SU-DHL-6 (cell line): ENCODE data around the gene INKA2.

ENCODE experiments used
- H2AFZ ChIP-seq: fragments of 200-600 bp; sonication (generic); 2 replicates; pipeline ENCODE4 v1.6.1; 2014; ENCODE audit warnings: low read depth, mild to moderate bottlenecking, moderate library complexity, mixed read lengths, antibody characterized with exemption, low read length; ENCODE audit not compliant: severe bottlenecking
- H3F3A ChIP-seq: fragments of 200-600 bp; shearing (Covaris generic); 2 replicates; pipeline ENCODE4 v1.6.0; 2016; ENCODE audit warnings: antibody characterized with exemption, mild to moderate bottlenecking; ENCODE audit not compliant: insufficient read depth
- H3K27ac ChIP-seq: fragments of 200-600 bp; sonication (generic); 2 replicates; pipeline ENCODE4 v1.5.1; 2016; ENCODE audit warnings: low read depth, mild to moderate bottlenecking, low read length, moderate library complexity, mixed read lengths
- H3K27me3 ChIP-seq: fragments of 200-600 bp; sonication (generic), shearing (Covaris generic); 2 replicates; pipeline ENCODE4 v1.6.0; 2014; ENCODE audit warnings: mild to moderate bottlenecking, low read length
- H3K36me3 ChIP-seq: fragments of 200-600 bp; sonication (generic); 2 replicates; pipeline ENCODE4 v1.6.1; 2014; ENCODE audit warnings: mild to moderate bottlenecking, low read length, mixed read lengths
- H3K4me2 ChIP-seq: fragments of 300-600, 200-600 bp; shearing (Covaris generic), sonication (generic); 2 replicates; pipeline ENCODE4 v1.6.0; 2014; ENCODE audit warnings: low read length, low read depth, mild to moderate bottlenecking; ENCODE audit not compliant: poor library complexity, severe bottlenecking
- H3K4me3 ChIP-seq: fragments of 200-600 bp; sonication (generic); 2 replicates; pipeline ENCODE4 v1.5.1; 2014; ENCODE audit warnings: antibody characterized with exemption, low read length, mild to moderate bottlenecking, mixed read lengths; ENCODE audit not compliant: insufficient read depth, poor library complexity, severe bottlenecking
- H3K79me2 ChIP-seq: fragments of 200-600 bp; sonication (generic); 2 replicates; pipeline ENCODE4 v1.6.1; 2014; ENCODE audit warnings: mild to moderate bottlenecking, low read length, moderate library complexity; ENCODE audit not compliant: insufficient read depth
- H3K9ac ChIP-seq: fragments of 200-600 bp; sonication (generic); 2 replicates; pipeline ENCODE4 v1.7.0; 2014; ENCODE audit warnings: mild to moderate bottlenecking, low read length
- H3K9me2 ChIP-seq: fragments of 200-600 bp; sonication (generic); replicated peaks from 2 replicates; pipeline ENCODE4 v1.6.1; 2014; ENCODE audit warnings: low read length; ENCODE audit not compliant: insufficient read depth
- H3K9me3 ChIP-seq: fragments of 200-600 bp; sonication (generic); 2 replicates; pipeline ENCODE4 v1.6.1; 2014; ENCODE audit warnings: low read length, mixed read lengths; ENCODE audit not compliant: insufficient read depth
- H4K20me1 ChIP-seq: fragments of 200-600 bp; sonication (generic); 2 replicates; pipeline ENCODE4 v1.6.1; 2014; ENCODE audit warnings: low read depth, mild to moderate bottlenecking, antibody characterized with exemption, low read length, moderate library complexity, mixed read lengths
- CTCF ChIP-seq: fragments of 200-600 bp; sonication (generic); IDR thresholded peaks from one replicate; pipeline ENCODE4 v1.5.1; 2017; ENCODE audit warnings: antibody characterized with exemption, mild to moderate bottlenecking, low read length, moderate library complexity; ENCODE audit not compliant: insufficient read depth, poor library complexity, severe bottlenecking
- EZH2phosphoT487 ChIP-seq: fragments of 200-600 bp; sonication (generic), shearing (Covaris generic); conservative IDR thresholded peaks from 2 replicates; pipeline ENCODE4 v1.6.1; 2018; ENCODE audit warnings: mild to moderate bottlenecking, antibody characterized with exemption, low read length, moderate library complexity, mixed read lengths

INKA2 gene

GRCh38 chr1:111756124-111756513 lies 16.9 kb upstream of the INKA2 start:
- H3K27me3 ChIP-seq, result no peaks in the 10 kb centered on the region
- peaks cover 23% of the 10 kb centered on the region; the same call in 1 of the 2 replicates for H3K36me3 ChIP-seq
- peak overlapping the region; percentile 67 for H3K4me3 ChIP-seq
- peaks cover 33% of the 10 kb centered on the region for H3K79me2 ChIP-seq
- H3F3A ChIP-seq, result no peaks in the 10 kb centered on the region; the same call in 1 of the 2 replicates
- peak overlapping the region; percentile 73 for H3K9ac ChIP-seq
- no peak for TF ChIP-seq CTCF
- no peak for TF ChIP-seq EZH2phosphoT487
- peak overlapping the region; percentile 66 for H3K4me2 ChIP-seq
- H2AFZ ChIP-seq, result peak overlapping the region; percentile 52
- no peaks in the 10 kb centered on the region for H3K9me3 ChIP-seq
- no peaks in the 10 kb centered on the region for H3K9me2 ChIP-seq
- H3K27ac ChIP-seq, result peak overlapping the region; percentile 75
- H4K20me1 ChIP-seq, result no peaks in the 10 kb centered on the region; the same call in 1 of the 2 replicates

- Histone ChIP-seq H4K20me1 (no peaks in the 10 kb centered on the region; the same call in 1 of the 2 replicates), H3K4me3 (peak within 1 kb of the TSS; percentile 67), H3K27me3 (no peaks in the 10 kb centered on the region), H3F3A (no peaks in the 10 kb centered on the region), H3K79me2 (peaks cover 33% of the 10 kb centered on the region), H3K9ac (peak within 1 kb of the TSS; percentile 73), H3K4me2 (peak within 1 kb of the TSS; percentile 66), H3K36me3 (peaks cover 17% of the 10 kb centered on the region; the same call in 1 of the 2 replicates), H3K9me2 (no peaks in the 10 kb centered on the region), H3K9me3 (no peaks in the 10 kb centered on the region), H2AFZ (peak within 1 kb of the TSS; percentile 52), H3K27ac (peak within 1 kb of the TSS; percentile 75)
- TF ChIP-seq CTCF (peak; percentile 91), EZH2phosphoT487 (no peak)
Observed at GRCh38 chr1:111755331-111756123, 16.3 kb upstream of the INKA2 start, which contains the start of gene DDX20. TSS of gene DDX20 (plus strand) at chr1:111755901. CDS start at chr1:111755925, 24 bp downstream.

GRCh38 chr1:111754984-111755330 lies 15.8 kb upstream of the INKA2 start:
- Histone ChIP-seq H3K9ac (peak overlapping the region; percentile 73), H3K9me2 (no peaks in the 10 kb centered on the region), H3K4me2 (peak overlapping the region; percentile 66), H3K79me2 (peaks cover 33% of the 10 kb centered on the region), H3K4me3 (peak overlapping the region; percentile 67), H4K20me1 (no peaks in the 10 kb centered on the region; the same call in 1 of the 2 replicates), H3F3A (no peaks in the 10 kb centered on the region), H3K27me3 (no peaks in the 10 kb centered on the region), H3K36me3 (peaks cover 12% of the 10 kb centered on the region; the same call in 1 of the 2 replicates), H3K9me3 (no peaks in the 10 kb centered on the region), H3K27ac (peak overlapping the region; percentile 75), H2AFZ (peak overlapping the region; percentile 52)
- TF ChIP-seq EZH2phosphoT487 (no peak), CTCF (no peak)
